ENCODE results near the gene PDIA5.

PDIA5 gene

GRCh38 chr3:123039178-123039577 lies 27.6 kb upstream of the PDIA5 start:
- Histone ChIP-seq H3F3A (ENCODE audit: control insufficient read depth, insufficient read depth) (no peaks in the 10 kb centered on the region), H3K36me3 (ENCODE audit: control insufficient read depth, low read length) (no peaks in the 10 kb centered on the region), H3K4me1 (ENCODE audit: control insufficient read depth, low read length) (no peaks in the 10 kb centered on the region), H3K9me3 (ENCODE audit: control insufficient read depth, insufficient read depth, low read length) (no peaks in the 10 kb centered on the region), H3K9me2 (replicated peaks; ENCODE audit: control insufficient read depth, low read length) (no peaks in the 10 kb centered on the region), H3K4me2 (ENCODE audit: low read length) (no peak overlapping the region), H3K27ac (ENCODE audit: low read depth, low read length) (no peak overlapping the region), H3K79me2 (ENCODE audit: control insufficient read depth, low read length) (no peaks in the 10 kb centered on the region), H4K20me1 (ENCODE audit: control insufficient read depth, insufficient read depth, low read depth, low read length) (no peaks in the 10 kb centered on the region), H3K27me3 (ENCODE audit: control insufficient read depth, low read length) (peaks cover 31% of the 10 kb centered on the region), H3K4me3 (ENCODE audit: low read length) (no peak overlapping the region)
- TF ChIP-seq EZH2phosphoT487 (IDR thresholded peaks at IDR 0.05; ENCODE audit: borderline replicate concordance, low read length) (no peak), CTCF (IDR thresholded peaks at IDR 0.05; ENCODE audit: low read depth, low read length, poor library complexity, severe bottlenecking) (no peak)

DNA sequence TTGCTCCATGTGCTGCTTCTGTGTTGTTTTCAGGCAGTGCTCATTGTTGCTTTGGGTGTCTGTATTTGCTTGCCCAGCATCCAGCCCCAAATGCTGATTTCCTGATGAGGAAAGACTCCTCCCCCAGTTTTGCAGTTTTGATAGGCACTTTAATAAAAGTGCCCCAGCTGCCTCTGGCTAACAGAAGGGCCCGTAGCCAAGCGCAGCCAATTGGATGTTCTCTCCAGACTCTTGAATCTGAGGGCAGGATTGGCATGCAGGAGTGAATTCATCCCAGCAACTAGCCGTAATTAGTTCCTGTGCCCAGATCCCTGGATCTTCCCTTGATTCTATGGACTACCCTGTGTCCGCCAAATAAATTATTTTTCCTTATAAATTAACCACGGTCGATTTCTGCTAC lies 24.4 kb upstream of the PDIA5 start:
- Histone ChIP-seq H3K27me3 (ENCODE audit: control insufficient read depth, low read length) (peaks cover 26% of the 10 kb centered on the region), H3K9me2 (replicated peaks; ENCODE audit: control insufficient read depth, low read length) (no peaks in the 10 kb centered on the region), H3K4me3 (ENCODE audit: low read length) (no peak overlapping the region), H3K36me3 (ENCODE audit: control insufficient read depth, low read length) (no peaks in the 10 kb centered on the region), H3K79me2 (ENCODE audit: control insufficient read depth, low read length) (no peaks in the 10 kb centered on the region), H3K4me2 (ENCODE audit: low read length) (no peak overlapping the region), H4K20me1 (ENCODE audit: control insufficient read depth, insufficient read depth, low read depth, low read length) (no peaks in the 10 kb centered on the region), H3F3A (ENCODE audit: control insufficient read depth, insufficient read depth) (no peaks in the 10 kb centered on the region), H3K9me3 (ENCODE audit: control insufficient read depth, insufficient read depth, low read length) (no peaks in the 10 kb centered on the region), H3K4me1 (ENCODE audit: control insufficient read depth, low read length) (no peaks in the 10 kb centered on the region), H3K27ac (ENCODE audit: low read depth, low read length) (no peak overlapping the region)
- TF ChIP-seq CTCF (IDR thresholded peaks at IDR 0.05; ENCODE audit: low read depth, low read length, poor library complexity, severe bottlenecking) (no peak), EZH2phosphoT487 (IDR thresholded peaks at IDR 0.05; ENCODE audit: borderline replicate concordance, low read length) (no peak)

GRCh38 chr3:123044981-123045763 lies 21.7 kb upstream of the PDIA5 start:
- Histone ChIP-seq H3K4me1 (ENCODE audit: control insufficient read depth, low read length) (no peaks in the 10 kb centered on the region), H3K27ac (ENCODE audit: low read depth, low read length) (no peak overlapping the region), H3K79me2 (ENCODE audit: control insufficient read depth, low read length) (no peaks in the 10 kb centered on the region), H3K27me3 (ENCODE audit: control insufficient read depth, low read length) (peaks cover 26% of the 10 kb centered on the region), H3K36me3 (ENCODE audit: control insufficient read depth, low read length) (no peaks in the 10 kb centered on the region), H3K4me2 (ENCODE audit: low read length) (no peak overlapping the region), H3K9me3 (ENCODE audit: control insufficient read depth, insufficient read depth, low read length) (no peaks in the 10 kb centered on the region), H3K4me3 (ENCODE audit: low read length) (no peak overlapping the region), H4K20me1 (ENCODE audit: control insufficient read depth, insufficient read depth, low read depth, low read length) (no peaks in the 10 kb centered on the region), H3F3A (ENCODE audit: control insufficient read depth, insufficient read depth) (no peaks in the 10 kb centered on the region), H3K9me2 (replicated peaks; ENCODE audit: control insufficient read depth, low read length) (no peaks in the 10 kb centered on the region)
- TF ChIP-seq EZH2phosphoT487 (IDR thresholded peaks at IDR 0.05; ENCODE audit: borderline replicate concordance, low read length) (no peak), CTCF (IDR thresholded peaks at IDR 0.05; ENCODE audit: low read depth, low read length, poor library complexity, severe bottlenecking) (no peak)
